A549 treated with CORT108297 at 1 μM for 4 hours (cell line): ENCODE results near the gene SUV39H1. TPM values are rescaled to one million over a fixed set of nuclear protein-coding genes. Genes with fewer than 3 reads are reported as not detected.

Experiments
- total RNA-seq: library from RNA; stranded (reverse); fragments of 200-300 nt; extraction: Qiagen RNA extraction; gene quantifications from 5 replicates; pipeline ENCODE4 v1.2.3, GENCODE V29; 2022

The SUV39H1 gene, protein sequence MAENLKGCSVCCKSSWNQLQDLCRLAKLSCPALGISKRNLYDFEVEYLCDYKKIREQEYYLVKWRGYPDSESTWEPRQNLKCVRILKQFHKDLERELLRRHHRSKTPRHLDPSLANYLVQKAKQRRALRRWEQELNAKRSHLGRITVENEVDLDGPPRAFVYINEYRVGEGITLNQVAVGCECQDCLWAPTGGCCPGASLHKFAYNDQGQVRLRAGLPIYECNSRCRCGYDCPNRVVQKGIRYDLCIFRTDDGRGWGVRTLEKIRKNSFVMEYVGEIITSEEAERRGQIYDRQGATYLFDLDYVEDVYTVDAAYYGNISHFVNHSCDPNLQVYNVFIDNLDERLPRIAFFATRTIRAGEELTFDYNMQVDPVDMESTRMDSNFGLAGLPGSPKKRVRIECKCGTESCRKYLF
- total RNA-seq, result 18.9 to 22.9 TPM (median 22.2 TPM) in 5 replicates

DNA sequence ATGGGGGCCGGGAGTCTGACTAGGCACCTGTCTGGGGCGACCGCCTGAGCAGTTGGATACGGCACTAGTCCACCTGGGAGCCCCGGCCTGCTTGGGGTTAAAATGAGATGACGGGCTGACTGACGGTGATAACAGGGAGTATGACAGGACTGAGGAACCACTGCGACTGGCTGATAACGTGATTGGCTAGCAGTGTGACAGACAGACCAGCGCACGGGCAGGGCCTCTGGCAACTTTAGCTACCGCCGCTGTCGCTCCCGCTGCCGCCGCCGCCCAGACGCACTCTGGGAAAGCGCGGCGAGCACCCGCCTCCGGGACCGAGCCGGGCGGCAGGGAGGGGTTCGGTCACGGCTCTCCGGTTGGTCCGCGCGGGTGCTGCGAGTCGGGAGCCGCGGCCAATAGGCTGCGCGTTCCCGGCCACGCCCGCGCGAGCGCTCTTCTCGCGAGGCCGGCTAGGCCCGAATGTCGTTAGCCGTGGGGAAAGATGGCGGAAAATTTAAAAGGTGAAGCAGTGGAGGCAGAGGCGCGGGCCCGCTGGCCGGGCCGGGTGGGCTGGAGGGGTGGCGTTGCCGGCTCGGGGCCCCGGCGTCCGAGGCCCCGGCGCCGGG is at the start of gene SUV39H1:
Gene SUV39H1 (plus strand): TSS at position 434 of the 608 bp plus-strand sequence. CDS start 51 bp downstream, at position 485.

DNA sequence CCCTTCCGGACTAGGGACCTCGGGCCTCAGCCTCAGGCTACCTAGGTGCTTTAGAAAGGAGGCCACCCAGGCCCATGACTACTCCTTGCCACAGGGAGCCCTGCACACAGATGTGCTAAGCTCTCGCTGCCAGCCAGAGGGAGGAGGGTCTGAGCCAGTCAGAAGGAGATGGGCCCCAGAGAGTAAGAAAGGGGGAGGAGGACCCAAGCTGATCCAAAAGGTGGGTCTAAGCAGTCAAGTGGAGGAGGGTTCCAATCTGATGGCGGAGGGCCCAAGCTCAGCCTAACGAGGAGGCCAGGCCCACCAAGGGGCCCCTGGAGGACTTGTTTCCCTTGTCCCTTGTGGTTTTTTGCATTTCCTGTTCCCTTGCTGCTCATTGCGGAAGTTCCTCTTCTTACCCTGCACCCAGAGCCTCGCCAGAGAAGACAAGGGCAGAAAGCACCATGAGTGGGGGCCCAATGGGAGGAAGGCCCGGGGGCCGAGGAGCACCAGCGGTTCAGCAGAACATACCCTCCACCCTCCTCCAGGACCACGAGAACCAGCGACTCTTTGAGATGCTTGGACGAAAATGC is 13.0 kb upstream of the SUV39H1 start, which contains the start of gene WAS:
Gene WAS (plus strand): TSS at position 389 of the 572 bp plus-strand sequence. CDS start 55 bp downstream, at position 444.

Other genes starting within 250 kb of the SUV39H1 start
- gene SLC38A5, start 226.5 kb upstream of the SUV39H1 start, total RNA-seq, result 0.12 to 0.34 TPM (median 0.23 TPM) in 5 replicates
- 67.6 to 76.7 TPM (median 71.1 TPM) in 5 replicates for gene FTSJ1, start 220.5 kb upstream of the SUV39H1 start, total RNA-seq
- gene PORCN, start 187.7 kb upstream of the SUV39H1 start, total RNA-seq, result 15.4 to 18.8 TPM (median 17.6 TPM) in 5 replicates
- 113 to 155 TPM (median 148 TPM) in 5 replicates for gene EBP, start 174.9 kb upstream of the SUV39H1 start, total RNA-seq
- gene TBC1D25, start 157.0 kb upstream of the SUV39H1 start, total RNA-seq, result 9.5 to 12.7 TPM (median 11.8 TPM) in 5 replicates
- gene RBM3, start 122.2 kb upstream of the SUV39H1 start, total RNA-seq, result 297 to 439 TPM (median 349 TPM) in 5 replicates
- 56.5 to 88.9 TPM (median 81.1 TPM) in 5 replicates for gene WDR13, start 99.2 kb upstream of the SUV39H1 start, total RNA-seq
- 0.21 to 0.36 TPM (median 0.25 TPM) in 5 replicates for gene WAS, start 12.9 kb upstream of the SUV39H1 start, total RNA-seq
- not detected in 5 replicates for gene GLOD5, start 65.0 kb downstream of the SUV39H1 start, total RNA-seq
- not detected in 5 replicates for gene GATA1, start 89.9 kb downstream of the SUV39H1 start, total RNA-seq
- gene HDAC6, start 105.3 kb downstream of the SUV39H1 start, total RNA-seq, result 23.3 to 33.1 TPM (median 28.3 TPM) in 5 replicates
- gene ERAS, start 129.8 kb downstream of the SUV39H1 start, total RNA-seq, result 0.09 to 0.18 TPM (median 0.12 TPM) in 4 of 5 replicates, not detected in the other
- gene PCSK1N, start 138.9 kb downstream of the SUV39H1 start, total RNA-seq, result 17.4 to 54.0 TPM (median 47.3 TPM) in 5 replicates
- gene TIMM17B, start 201.0 kb downstream of the SUV39H1 start, total RNA-seq, result 92.5 to 116 TPM (median 108 TPM) in 5 replicates
- 91.3 to 118 TPM (median 100.0 TPM) in 5 replicates for gene PQBP1, start 201.2 kb downstream of the SUV39H1 start, total RNA-seq
- 53.3 to 73.9 TPM (median 72.1 TPM) in 5 replicates for gene SLC35A2, start 214.9 kb downstream of the SUV39H1 start, total RNA-seq
- gene PIM2, start 222.3 kb downstream of the SUV39H1 start, total RNA-seq, result 10.0 to 10.8 TPM (median 10.1 TPM) in 5 replicates